Effector memory CD4-positive, alpha-beta T cell (primary cell): ENCODE data around the gene FANCC.

Source experiments
- DNase-seq, 3 donors: peaks; one replicate each; pipeline ENCODE4 v3.0.0-alpha.2; 2020
- H3K27ac ChIP-seq: 2 replicates; pipeline ENCODE4 v1.7.0; 2013; ENCODE audit warnings: mild to moderate bottlenecking, low read length, moderate library complexity; ENCODE audit not compliant: insufficient read depth, poor library complexity, severe bottlenecking
- H3K27me3 ChIP-seq: replicated peaks from 2 replicates; pipeline ENCODE4 v1.7.0; 2013; ENCODE audit warnings: mild to moderate bottlenecking, low read length; ENCODE audit not compliant: insufficient read depth, control insufficient read depth, poor library complexity, severe bottlenecking
- H3K36me3 ChIP-seq: 2 replicates; pipeline ENCODE4 v1.7.0; 2013; ENCODE audit warnings: mild to moderate bottlenecking, low read length, moderate library complexity; ENCODE audit not compliant: control insufficient read depth, insufficient read depth
- H3K4me1 ChIP-seq: 2 replicates; pipeline ENCODE4 v1.7.0; 2013; ENCODE audit warnings: low read length, mild to moderate bottlenecking; ENCODE audit not compliant: control insufficient read depth, insufficient read depth, poor library complexity, severe bottlenecking
- H3K4me3 ChIP-seq: 2 replicates; pipeline ENCODE4 v1.7.0; 2013; ENCODE audit warnings: low read length, low read depth, mild to moderate bottlenecking; ENCODE audit not compliant: insufficient read depth, poor library complexity, severe bottlenecking
- H3K9me3 ChIP-seq: 2 replicates; pipeline ENCODE4 v1.7.0; 2013; ENCODE audit warnings: mild to moderate bottlenecking, low read length, moderate library complexity; ENCODE audit not compliant: control insufficient read depth

FANCC gene

DNA sequence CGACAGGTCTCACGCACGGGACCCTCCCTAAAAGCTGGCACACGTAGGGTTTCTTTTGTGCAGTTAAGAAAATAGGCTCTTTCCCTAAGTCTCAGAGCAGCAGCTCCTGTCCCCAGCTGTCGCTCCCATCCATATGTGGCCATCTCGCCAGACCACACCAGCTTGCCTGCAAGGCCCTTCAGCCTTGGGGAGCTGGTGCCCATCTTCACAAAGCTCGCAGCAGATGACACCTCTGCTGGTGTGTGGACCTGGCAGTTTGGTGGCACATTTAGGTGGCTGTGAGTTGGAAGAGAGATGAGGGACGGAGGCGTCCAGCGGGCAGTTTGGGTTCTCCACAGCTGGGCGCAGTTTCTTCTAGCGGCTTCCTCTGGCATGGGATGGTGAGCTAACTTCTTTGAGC lies 239.0 kb downstream of the FANCC start:
- Histone ChIP-seq H3K4me1 (no peaks in the 10 kb centered on the region), H3K27ac (no peak overlapping the region), H3K36me3 (no peaks in the 10 kb centered on the region), H3K9me3 (no peaks in the 10 kb centered on the region), H3K4me3 (no peak overlapping the region), H3K27me3 (no peaks in the 10 kb centered on the region)
- DNase-seq: no peak

DNA sequence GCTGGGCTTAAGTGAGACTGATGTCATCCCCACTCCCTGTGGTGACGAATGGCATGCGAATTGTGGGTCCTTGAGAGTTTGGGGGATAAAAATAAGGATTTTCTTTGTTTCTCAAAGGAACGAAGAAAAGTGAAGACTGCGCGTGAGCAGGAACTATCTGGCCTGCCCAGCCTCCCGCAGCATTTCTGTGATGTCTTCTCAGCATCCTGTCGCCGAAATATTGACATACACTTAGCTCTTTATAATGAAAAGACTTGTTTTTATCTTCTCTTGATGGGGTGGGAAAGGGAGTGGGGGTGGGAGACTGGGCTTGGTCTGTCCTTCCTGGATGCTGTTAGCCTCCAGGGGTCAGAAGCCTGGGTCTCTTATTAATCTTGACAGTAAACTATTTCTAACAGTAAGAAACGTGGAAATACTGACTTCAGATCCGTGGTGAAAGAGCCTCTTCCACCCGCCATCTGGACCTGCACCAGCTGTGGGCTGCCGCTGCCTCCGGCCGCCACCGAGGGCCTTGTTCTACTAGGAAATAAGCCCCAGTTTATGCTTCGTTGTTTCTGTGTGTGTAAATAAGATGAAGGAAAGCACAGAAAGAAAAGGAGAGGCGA lies 239.6 kb downstream of the FANCC start:
- H3K36me3 ChIP-seq: no peaks in the 10 kb centered on the region
- DNase-seq: no peak
- no peak overlapping the region for H3K27ac ChIP-seq

DNA sequence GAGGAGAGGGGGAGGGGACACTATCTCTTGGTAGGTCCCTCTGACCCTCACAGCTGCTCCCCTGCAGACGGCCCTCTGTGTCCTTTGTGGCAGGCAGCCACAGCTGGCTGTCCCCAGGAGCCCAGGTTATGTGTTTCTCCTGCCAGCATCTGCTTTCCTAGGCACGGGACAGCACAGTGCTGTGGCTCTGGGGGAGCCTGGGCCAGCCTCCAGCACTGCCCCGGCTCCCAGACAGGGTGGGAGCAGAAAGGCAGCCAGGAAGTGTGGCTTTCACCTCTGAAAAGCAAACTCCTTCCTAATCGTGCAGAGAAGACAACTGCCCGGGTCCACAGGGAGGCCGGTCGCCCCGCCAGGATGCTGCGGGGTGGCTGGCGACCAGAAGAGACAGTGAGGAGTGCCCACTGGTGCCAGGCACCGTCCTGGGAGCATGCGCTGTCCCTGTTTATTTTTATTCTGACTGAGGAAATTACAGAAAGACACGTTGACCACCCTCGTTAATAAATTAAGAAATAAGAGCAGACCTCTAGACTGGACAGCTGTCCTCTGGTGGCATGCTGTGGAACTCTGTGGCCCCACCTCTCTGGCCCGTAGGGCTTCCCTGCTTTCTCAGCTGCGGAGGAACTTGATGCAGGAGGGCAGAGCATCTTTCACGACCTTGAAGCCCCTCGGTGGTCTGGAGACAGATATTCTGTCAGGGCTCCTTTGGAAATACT lies 240.3 kb downstream of the FANCC start:
- Histone ChIP-seq H3K9me3 (no peaks in the 10 kb centered on the region), H3K27ac (no peak overlapping the region), H3K36me3 (no peaks in the 10 kb centered on the region), H3K4me1 (no peaks in the 10 kb centered on the region), H3K27me3 (no peaks in the 10 kb centered on the region), H3K4me3 (no peak overlapping the region)
- DNase-seq: no peak

More for the DNA sequence above, 239.6 kb downstream of the FANCC start:
- Histone ChIP-seq H3K9me3 (no peaks in the 10 kb centered on the region), H3K27me3 (no peaks in the 10 kb centered on the region), H3K4me3 (no peak overlapping the region), H3K4me1 (no peaks in the 10 kb centered on the region)

DNA sequence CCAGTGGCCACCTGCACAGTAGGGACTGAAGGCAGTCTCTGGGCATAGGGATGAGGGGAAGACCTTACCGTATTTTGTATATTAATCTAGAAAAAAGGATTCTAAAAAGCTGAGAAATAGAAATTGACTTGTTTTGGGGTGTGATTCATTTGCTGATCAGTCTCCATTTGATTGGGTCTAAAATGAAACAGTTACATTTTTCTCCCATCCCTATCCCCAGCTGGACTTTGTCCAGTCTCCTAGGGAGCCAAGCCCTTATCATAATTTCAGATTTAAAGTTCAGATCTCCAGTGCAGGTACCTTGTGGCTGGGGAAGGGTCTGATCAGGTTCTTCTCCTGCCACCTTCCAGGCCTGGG lies 240.8 kb downstream of the FANCC start:
- DNase-seq: no peak
- H3K36me3 ChIP-seq: no peaks in the 10 kb centered on the region
- no peaks in the 10 kb centered on the region for H3K4me1 ChIP-seq
- no peak overlapping the region for H3K27ac ChIP-seq
- H3K27me3 ChIP-seq: no peaks in the 10 kb centered on the region
- no peaks in the 10 kb centered on the region for H3K9me3 ChIP-seq
- no peak overlapping the region for H3K4me3 ChIP-seq

DNA sequence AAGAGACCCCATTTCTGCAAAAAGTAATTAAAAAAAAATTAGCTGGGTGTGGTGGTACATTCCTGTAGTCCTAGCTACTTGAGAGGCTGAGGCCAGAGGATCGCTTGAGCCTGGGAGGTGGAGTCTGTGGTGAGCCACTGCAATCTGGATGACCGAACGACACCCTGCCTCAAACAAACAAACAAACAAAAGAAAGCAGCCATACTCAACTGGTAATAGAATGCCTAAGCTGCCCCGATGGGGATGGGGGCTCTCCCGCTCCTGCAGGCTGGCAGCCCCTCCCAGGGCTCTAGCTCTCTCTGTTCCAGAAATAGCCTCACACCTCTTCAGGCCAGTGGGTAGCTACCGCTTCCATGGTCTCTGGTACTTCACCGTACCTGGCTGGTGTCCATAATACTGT lies 241.8 kb downstream of the FANCC start:
- DNase-seq: no peak
- H3K36me3 ChIP-seq: no peaks in the 10 kb centered on the region
- H3K27ac ChIP-seq: no peak overlapping the region
- no peaks in the 10 kb centered on the region for H3K4me1 ChIP-seq
- H3K27me3 ChIP-seq: no peaks in the 10 kb centered on the region
- no peaks in the 10 kb centered on the region for H3K9me3 ChIP-seq
- H3K4me3 ChIP-seq: no peak overlapping the region

DNA sequence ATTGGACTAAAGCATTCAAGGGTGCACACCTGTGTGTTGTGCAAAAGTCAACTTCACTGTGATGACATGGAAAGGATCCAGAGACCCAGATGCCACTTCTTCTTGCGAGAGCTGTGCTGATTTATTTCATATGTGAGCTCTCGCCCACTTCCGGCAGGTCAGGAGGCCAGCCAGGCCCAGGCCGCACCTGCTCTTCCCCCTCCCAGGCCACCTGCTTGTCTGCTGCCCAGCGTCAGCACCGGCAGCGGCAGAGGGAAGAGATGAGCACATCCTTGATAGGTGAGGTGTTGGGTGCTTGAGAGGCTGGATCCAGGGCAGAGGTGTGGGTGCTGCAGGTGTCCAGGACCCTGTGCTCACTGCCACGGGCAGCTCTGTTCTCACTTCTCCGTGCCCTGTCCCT lies 242.9 kb downstream of the FANCC start:
- no peaks in the 10 kb centered on the region for H3K9me3 ChIP-seq
- no peaks in the 10 kb centered on the region for H3K36me3 ChIP-seq
- no peaks in the 10 kb centered on the region for H3K4me1 ChIP-seq
- H3K27me3 ChIP-seq: no peaks in the 10 kb centered on the region
- no peak for DNase-seq
- no peak overlapping the region for H3K27ac ChIP-seq
- no peak overlapping the region for H3K4me3 ChIP-seq

DNA sequence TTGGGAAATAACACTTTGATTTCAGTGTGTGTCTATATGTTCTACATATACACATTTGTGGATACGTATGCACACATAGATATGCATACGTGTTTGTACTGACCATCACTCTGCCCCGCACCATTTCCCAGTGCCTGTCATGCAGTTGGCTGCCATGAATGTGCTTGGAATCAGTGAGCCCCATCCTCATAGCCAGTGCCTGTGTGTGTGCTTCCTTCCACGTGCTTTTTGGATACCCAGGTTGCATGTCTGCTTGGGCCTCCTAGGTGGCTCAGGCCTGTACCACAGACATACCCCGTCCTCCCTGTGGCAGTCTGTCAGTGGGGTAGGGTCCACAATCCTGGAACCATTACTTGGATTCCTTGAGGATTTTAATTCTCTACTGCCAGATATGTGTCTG lies 243.6 kb downstream of the FANCC start:
- no peak for DNase-seq

DNA sequence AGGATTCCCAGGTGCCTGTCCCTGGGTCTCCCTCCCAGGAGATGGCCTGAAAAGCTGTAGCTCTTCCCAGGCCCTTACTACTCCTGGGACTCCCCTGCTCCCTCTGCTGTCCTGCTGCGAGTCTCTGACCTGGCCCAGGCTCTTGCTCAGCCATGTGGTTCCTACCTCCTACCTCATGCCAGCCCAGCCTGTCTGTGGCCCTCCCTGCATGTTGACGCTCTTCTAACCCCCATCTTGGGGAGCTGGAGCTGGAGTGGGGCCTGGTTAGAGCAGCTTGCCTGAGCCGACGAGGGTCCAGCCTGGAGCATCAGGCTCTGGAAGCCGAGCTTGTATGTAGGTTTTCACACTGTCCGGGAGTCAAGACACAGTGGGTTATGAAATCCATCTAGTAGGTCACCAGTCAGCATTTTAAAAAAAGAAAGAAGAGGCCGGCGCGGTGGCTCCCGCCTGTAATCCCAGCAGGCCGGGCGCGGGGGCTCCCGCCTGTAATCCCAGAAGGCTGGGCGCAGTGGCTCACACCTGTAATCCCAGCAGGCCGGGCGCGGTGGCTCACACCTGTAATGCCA lies 244.4 kb downstream of the FANCC start:
- no peak for DNase-seq
- H3K27me3 ChIP-seq: no peaks in the 10 kb centered on the region
- no peak overlapping the region for H3K4me3 ChIP-seq
- no peaks in the 10 kb centered on the region for H3K4me1 ChIP-seq
- H3K27ac ChIP-seq: no peak overlapping the region
- no peaks in the 10 kb centered on the region for H3K36me3 ChIP-seq
- no peaks in the 10 kb centered on the region for H3K9me3 ChIP-seq

More for the DNA sequence above, 243.6 kb downstream of the FANCC start:
- Histone ChIP-seq H3K4me3 (no peak overlapping the region), H3K4me1 (no peaks in the 10 kb centered on the region), H3K9me3 (no peaks in the 10 kb centered on the region), H3K27me3 (no peaks in the 10 kb centered on the region), H3K27ac (no peak overlapping the region), H3K36me3 (no peaks in the 10 kb centered on the region)

DNA sequence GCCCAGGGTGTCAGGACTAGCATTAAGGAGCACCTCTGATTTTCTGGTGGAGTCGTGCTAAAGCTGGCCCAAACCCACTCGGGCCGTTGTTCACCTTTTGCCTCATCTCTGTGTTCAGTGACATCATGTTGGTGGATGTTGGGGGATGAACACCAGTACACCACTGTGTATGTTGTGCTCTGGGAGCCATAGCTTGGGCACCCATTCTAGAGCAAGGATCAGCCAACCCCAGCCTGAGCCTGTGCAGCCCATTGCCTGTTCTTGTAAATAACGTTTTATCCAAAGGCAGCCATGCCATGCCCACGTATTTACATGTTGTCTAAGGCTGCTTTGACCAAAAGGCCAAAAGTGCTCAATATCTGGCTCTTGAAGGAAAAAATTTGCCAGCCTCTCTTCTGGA lies 245.6 kb downstream of the FANCC start:
- H3K36me3 ChIP-seq: no peaks in the 10 kb centered on the region
- no peaks in the 10 kb centered on the region for H3K9me3 ChIP-seq
- no peaks in the 10 kb centered on the region for H3K27me3 ChIP-seq
- H3K4me3 ChIP-seq: no peak overlapping the region
- H3K27ac ChIP-seq: no peak overlapping the region
- no peaks in the 10 kb centered on the region for H3K4me1 ChIP-seq
- DNase-seq: no peak

DNA sequence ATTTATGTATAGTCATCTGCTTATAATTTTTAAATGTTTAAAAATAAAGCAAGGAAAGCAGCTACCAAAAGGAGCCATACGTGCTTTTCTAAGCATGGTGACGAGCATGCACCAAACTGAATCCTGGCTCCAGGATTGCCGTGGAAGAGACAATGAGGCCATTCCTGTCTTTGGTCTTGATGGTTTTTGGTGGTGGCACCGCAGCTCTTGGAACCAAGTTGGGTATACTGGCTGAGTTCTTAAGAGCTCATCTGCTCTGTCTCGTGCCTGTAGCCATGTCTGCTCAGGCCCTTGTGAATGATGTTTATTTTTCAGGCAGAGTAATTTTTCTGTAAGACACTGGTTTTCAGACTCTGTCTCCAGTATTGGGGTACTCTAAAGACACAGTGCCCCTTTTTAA lies 246.1 kb downstream of the FANCC start:
- H3K4me1 ChIP-seq: no peaks in the 10 kb centered on the region
- H3K9me3 ChIP-seq: no peaks in the 10 kb centered on the region
- H3K4me3 ChIP-seq: no peak overlapping the region
- no peak for DNase-seq
- H3K27ac ChIP-seq: no peak overlapping the region
- no peaks in the 10 kb centered on the region for H3K36me3 ChIP-seq
- no peaks in the 10 kb centered on the region for H3K27me3 ChIP-seq
